ENCODE data around the gene SPEF1.

The SPEF1 gene

GRCh38 chr20:3745686-3746173 lies 35.5 kb downstream of the SPEF1 start:
- DNase-seq, result no peak

DNA sequence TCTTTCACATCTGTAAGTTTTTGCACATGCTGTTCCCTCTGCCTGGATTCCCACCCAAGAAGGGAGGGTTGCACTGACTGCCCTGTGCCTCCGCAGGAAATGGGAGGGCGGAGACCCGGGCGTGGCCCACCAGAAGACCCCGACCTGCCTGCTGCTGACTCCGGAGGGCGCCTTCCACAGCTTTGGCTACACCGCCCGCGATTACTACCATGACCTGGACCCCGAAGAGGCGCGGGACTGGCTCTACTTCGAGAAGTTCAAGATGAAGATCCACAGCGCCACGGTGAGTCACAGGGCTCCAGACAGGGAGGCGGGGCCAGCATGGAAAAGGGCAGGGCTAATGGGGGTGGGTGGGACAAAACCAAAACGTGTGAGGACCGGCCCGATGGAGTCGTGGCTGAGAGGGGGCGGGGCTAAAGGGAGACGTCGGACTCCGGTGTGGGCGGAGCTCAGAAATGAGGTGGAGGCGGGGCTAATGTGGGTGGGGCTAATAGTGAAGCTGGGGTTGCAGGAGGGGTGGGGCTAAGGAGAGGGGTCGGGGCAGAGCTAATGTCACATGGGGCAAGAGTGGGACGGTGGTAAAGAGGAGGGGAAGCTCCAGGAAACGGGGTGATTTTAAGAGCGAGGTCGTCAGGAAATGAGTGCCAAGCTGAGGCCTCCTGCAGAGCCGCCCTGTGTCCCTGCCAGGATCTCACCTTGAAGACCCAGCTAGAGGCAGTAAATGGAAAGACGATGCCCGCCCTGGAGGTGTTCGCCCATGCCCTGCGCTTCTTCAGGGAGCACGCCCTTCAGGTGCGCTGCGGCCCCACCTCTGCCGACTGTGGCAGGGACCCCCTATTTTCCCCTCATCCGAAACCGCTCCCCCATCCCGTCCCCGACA lies 36.2 kb downstream of the SPEF1 start:
- no peak for DNase-seq

DNA sequence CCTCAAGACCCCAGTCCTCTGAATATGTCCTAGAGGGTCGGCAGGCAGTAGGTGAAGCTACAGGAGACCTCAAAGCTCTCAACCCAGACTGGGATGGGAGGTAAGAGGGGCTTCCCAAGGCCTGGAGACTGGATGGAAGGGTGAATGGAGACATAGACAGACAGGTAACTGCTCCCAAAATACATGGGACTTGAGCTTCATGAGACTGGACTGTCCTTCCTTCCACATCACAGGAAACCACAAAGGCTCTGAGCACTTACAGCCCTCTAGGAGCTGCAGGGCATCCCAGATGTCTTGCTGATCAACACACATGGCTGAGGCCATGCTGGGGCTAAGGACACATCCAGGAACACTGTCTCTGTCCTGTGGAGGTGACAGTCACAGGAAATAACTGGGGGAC lies 37.2 kb downstream of the SPEF1 start:
- DNase-seq, result no peak

DNA sequence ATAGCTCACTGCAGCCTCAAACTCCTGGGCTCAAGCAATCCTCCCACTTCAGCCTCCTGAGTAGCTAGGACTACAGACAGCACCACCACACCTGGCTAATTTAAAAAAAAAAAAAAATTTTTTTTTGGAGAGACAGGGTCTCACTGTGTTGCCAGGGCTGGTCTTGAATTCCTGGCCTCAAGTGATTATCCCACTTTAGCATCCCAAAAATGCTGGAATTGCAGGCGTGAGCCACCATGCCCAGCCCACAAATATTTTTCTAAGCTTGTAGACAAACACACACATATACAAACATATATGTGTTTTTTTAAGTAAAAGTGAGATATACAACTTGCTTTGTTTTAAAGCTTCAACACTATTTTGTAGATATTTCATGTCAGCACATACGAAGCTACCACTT lies 38.0 kb downstream of the SPEF1 start:
- no peak for DNase-seq

- no peak for DNase-seq
These were observed 39.3 kb downstream of the SPEF1 start for GRCh38 chr20:3741836-3742458.

GRCh38 chr20:3740615-3741301 lies 40.5 kb downstream of the SPEF1 start:
- no peak for DNase-seq

- no peak for DNase-seq
These were observed 41.3 kb downstream of the SPEF1 start for GRCh38 chr20:3739926-3740451.

DNA sequence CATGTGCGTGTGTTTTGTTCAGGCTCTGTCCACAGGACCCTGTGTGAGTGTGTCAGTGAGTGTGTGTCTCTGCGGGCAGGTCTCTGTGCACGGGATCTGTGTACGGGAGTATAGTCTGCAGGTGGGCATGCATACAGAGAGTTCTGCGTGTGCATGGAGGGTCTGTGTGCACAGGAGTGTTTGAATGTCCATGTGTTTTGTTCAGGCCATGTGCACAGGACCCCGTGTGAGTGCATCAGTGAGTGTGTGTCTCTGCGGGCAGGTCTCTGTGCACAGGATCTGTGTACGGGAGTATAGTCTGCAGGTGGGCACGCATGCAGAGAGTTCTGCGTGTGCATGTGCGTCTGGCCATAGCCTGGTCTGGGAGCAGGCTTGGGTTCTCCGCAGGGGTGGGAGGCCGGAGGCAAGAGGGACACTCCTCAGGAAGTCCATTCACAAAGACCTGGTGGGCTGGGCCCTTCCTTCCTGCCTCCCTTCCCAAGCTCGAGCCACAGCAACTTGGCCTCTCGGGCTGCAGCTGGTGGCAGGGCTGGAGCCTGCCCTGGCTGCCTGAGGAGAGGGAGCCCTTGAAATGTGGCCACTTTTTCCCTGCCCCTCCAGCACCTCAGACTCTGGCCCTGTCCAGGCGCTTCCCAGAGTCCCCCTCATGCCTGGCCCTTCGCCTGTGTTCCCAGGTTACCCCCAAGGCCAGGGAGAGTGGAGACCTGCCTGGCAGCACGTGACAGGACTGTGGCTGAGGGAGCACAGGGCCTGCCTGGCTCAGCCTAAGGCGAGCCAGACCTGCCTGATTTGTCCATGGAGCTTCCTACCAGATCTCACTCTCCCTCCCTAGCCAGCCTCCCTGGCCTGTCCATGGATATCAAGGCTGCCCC lies 42.0 kb downstream of the SPEF1 start:
- DNase-seq, result no peak

DNA sequence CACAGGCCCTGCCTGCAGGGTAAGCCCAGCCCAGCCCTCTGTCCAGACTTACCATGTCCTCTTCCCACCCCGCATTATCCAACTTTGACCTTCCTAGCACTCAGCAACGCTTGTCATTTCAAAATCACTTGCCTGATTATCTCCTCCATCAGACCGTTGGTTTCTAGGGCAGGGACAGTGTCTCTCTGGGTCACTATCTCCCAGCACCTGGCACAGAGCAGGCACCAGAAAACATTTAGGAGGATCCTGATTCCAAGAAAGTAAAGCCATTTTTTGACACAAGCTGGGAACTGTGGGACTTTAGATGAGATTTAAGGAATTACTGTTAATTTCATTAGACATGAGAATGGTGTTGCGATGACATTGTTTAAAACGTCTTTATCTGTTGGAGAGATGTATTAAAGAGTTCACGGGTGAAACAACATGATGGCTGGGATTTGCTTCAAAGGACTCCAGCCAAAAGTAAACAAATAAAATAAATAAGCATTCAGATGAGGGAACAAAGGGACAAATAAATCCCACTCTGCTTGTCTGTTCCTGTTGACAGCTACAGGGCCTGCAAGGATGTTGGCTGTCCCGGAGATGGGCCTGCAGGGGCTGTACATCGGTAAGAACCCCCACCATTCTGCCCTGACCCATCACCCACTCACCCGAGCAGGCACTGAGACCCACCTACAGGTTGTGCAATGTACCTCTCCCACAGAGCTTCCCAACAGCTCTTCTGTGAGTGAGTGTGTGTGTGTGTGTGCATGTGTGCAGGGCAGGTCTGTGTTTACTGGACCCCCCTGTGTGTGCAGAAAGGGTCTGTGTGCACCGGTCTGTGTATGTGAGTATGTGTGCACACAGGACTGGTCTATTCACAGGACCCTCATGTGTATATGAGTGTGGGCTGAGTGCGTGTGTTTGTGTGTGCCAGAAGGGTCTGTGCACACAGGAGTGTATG lies 42.9 kb downstream of the SPEF1 start:
- DNase-seq, result no peak

DNA sequence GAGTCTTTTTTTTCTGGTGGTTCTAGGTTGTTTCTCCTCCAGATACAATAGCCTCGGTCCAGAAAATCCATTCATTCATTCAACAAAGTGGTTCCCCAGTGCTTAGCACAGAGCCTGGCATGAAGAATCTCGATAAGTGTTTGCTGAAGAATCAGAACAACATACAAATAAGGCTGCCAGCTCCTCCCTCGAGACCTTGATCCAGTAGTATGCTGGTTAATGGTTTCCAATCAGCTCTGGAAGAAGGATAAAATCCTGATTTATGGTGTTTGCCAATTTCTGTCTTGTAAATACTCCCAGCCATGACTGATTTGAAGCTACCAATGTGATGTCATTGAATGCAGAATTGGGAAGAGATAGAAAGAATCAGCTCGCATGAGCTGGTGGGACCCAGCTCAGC lies 45.5 kb downstream of the SPEF1 start:
- DNase-seq, result no peak

GRCh38 chr20:3734111-3734843 lies 47.0 kb downstream of the SPEF1 start:
- no peak for DNase-seq

GRCh38 chr20:3733119-3733995 lies 47.9 kb downstream of the SPEF1 start:
- no peak for DNase-seq

DNA sequence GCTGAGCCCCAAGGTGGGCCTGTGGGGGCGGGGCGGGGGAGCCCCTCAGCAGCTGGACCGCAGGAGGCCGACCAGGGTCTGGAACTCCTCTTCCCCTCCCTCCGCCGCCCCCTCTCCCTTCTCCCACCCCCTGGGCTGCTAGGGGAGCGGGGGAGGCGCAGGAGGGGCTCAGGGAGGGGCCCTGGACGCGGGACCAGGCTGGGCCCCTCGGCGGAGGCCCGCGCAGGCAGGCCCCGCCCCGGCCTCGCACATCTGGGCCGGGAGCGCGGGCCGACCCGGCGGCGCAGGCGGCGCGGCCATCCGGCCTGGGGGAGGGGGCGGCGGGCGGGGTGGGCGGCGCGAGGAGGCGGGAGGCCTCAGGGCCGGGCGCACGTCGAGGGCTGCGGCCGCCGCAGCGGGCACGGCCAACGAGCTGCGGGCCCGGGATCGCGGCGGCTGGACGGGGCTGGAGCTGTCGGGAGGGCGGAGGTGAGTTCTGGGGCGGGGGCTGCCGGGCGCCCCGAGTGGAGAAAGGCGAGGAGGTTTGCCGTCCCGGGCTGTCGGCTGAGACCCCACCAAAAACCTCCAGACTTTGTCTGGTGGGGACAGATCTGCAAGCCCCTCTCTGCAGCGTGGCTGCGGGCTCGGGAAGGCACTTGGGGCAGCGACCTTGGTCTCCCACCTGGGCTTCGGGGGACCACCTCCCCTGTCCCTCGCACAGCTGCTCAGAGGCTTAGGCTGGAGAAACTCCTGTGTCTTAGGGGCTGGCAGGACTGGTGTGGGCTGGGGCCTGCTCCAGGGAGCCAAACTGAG lies 48.7 kb downstream of the SPEF1 start, which contains the start of gene HSPA12B:
HSPA12B (plus strand) TSS at position 359 of the 792 bp plus-strand sequence. CDS start 5,990 bp downstream, outside the sequence.
- DNase-seq, result no peak

GRCh38 chr20:3731944-3732326 lies 49.3 kb downstream of the SPEF1 start:
- DNase-seq, result no peak

DNA sequence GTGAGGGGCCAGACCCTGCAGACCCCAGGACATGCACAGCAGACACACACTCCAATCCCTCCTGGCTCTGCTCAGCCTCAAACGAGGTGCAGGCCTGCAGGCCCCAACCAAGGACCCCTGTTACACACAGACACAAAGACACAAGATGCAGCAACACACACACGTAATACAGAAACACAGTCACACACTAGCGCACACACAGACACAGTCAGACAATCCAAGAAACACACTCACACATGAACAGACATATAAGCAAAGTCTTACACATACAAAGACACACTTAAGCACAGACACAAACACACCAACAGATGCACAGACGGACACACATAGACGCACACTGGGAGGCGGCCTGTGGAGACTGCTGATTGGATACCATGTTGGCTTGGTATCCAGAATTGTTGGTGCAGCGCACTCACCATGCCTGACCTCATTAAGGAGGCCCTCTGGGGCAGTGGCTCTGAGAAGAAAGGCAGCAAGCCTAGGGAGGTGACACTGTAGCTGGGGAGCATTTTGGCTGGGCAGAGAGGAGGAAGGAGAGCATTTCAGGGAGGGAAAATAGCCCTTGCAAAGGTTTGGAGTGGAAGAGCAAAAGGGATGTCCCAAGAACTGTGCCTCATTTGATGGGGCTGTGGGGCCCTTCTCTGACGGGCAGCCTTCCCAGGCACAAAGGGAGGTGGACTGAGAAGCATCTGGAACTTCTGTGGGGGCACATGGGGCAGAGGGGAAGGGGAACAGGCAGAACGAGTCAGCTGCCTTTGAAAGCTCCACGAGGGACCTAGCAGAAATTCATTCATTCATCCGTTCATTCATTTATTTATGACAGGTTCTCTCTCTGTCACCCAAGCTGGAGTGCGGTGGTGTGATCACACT lies 50.2 kb downstream of the SPEF1 start:
- no peak for DNase-seq

DNA sequence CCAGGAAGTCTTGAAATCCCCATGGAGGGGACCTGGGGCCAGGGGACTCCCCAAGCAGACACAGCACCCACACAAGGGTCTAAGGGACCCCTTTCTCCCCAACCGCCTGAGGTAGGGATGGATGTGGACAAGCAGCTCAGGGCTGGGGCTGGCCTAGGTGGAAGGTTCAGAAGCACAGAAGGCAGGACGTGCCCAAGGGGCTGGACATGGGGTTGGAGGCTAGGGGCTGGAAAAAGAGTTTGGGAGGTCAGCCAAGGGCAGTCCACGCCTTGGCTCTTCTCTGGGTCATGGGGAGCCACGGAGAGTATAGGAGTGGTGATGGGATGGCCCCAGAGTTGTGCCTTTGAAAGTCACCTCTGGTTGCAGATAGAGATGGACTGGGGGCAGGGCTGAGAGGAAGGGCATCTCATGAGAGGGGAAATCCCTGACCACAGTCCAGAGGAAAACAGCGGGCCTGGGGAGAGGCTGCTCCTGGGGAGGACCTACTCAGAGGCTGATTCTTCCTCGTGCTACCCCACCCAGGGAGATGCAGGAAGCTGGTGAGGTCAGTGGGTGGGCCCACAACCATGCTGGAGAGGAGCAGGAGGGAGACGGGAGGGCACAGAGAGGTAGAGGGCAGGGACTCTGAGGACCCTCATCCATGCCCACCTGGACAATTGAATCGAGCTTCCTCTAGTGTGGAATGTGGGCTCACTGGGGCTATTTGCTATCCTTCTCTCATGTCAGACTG lies 51.3 kb downstream of the SPEF1 start:
- no peak for DNase-seq

- no peak for DNase-seq
These were observed 51.9 kb downstream of the SPEF1 start for GRCh38 chr20:3729378-3729777.

All from AML-193 (cell line).